ENCODE results near the gene BACE1-AS. TPM values are rescaled to one million over a fixed set of nuclear protein-coding genes. Genes with fewer than 3 reads are reported as not detected.
A peak's percentile ranks its signal among the peaks of the same experiment; 100 is the strongest.

The BACE1-AS gene
- total and polyA plus RNA-seq, 2 of the 8 experiments (the other 6 are each of a cell fraction or from before 2014, with no cell fraction given): 14.9 to 17.4 TPM

- 90 to 100% methylated on average over 3 to 5 of the region's 5 CpGs for WGBS, 2 experiments (ENCODE audit: extremely low coverage in 1 of 2, insufficient coverage in 1 of 2, insufficient read length in 1 of 2, insufficient replicate concordance in 2 of 2, low coverage in 1 of 2, low lambda C conversion rate in 2 of 2, missing lambda C conversion rate in 1 of 2)
- Histone ChIP-seq H3K9me3 (ENCODE audit: insufficient read depth in 2 of 2, low read depth in 1 of 2, low read length in 1 of 2) (no peaks in the 10 kb centered on the region), H3K23me2 (ENCODE audit: low read depth, low read length) (no peaks in the 10 kb centered on the region), H2BK20ac (ENCODE audit: low read length) (no peak overlapping the region), H3K27ac (ENCODE audit: low read depth, low read length) (no peak overlapping the region), H4K8ac (ENCODE audit: extremely low read depth, insufficient read depth, low read length) (no peak overlapping the region; the same call in 1 of the 2 replicates), H3K27me3 (replicated peaks in 1 of 4; ENCODE audit: control insufficient read depth in 3 of 4, extremely low read depth in 1 of 4, insufficient read depth in 3 of 4, low read length in 3 of 4) (no peaks in the 10 kb centered on the region), H2BK15ac (ENCODE audit: low read length) (0 out of 2 replicates have a peak overlapping the region, but pooled peaks have one; percentile 46), H3K18ac (ENCODE audit: extremely low read depth, low read length) (no peak overlapping the region), H2BK12ac (ENCODE audit: low read depth, low read length) (no peak overlapping the region), H3K23ac (ENCODE audit: insufficient read length) (no peak overlapping the region), H3K36me3 (ENCODE audit: control insufficient read depth in 2 of 4, insufficient read depth in 4 of 4, low read length in 3 of 4) (no peaks in the 10 kb centered on the region), H4K20me1 (replicated peaks in 1 of 2; ENCODE audit: control insufficient read depth in 1 of 2, insufficient read depth in 2 of 2, low read length in 2 of 2) (no peaks in the 10 kb centered on the region), H3K56ac (replicated peaks; ENCODE audit: insufficient read length, low read depth, low read length) (no peak overlapping the region), H3K79me1 (ENCODE audit: low read depth, low read length) (no peaks in the 10 kb centered on the region), H3K79me2 (ENCODE audit: control insufficient read depth in 1 of 2, insufficient read depth in 2 of 2, low read length in 2 of 2) (no peaks in the 10 kb centered on the region), H3K9ac (replicated peaks in 1 of 4; ENCODE audit: extremely low read depth in 1 of 4, low read depth in 3 of 4, low read length in 3 of 4) (no peak overlapping the region), H3K14ac (ENCODE audit: insufficient read length) (no peak overlapping the region), H2AFZ (ENCODE audit: low read length) (no peak overlapping the region), H3K4me3 (ENCODE audit: extremely low read depth in 1 of 4, insufficient read depth in 2 of 4, low read depth in 3 of 4, low read length in 4 of 4) (no peak overlapping the region), H3K4ac (replicated peaks; ENCODE audit: insufficient read length, low read depth, low read length) (no peak overlapping the region), H2BK120ac (replicated peaks; ENCODE audit: low read depth, low read length) (no peak overlapping the region), H4K91ac (replicated peaks; ENCODE audit: insufficient read length, low read length) (no peak overlapping the region), H3K4me2 (ENCODE audit: insufficient read depth in 1 of 2, low read depth in 2 of 2, low read length in 2 of 2) (no peak overlapping the region), H2AK5ac (ENCODE audit: low read depth, low read length) (no peak overlapping the region), H4K5ac (ENCODE audit: insufficient read length, low read depth, low read length) (no peak overlapping the region), H3K4me1 (replicated peaks in 1 of 4; ENCODE audit: control insufficient read depth in 3 of 4, insufficient read depth in 4 of 4, low read length in 3 of 4) (peaks cover 7 to 23% (median 15%) of the 10 kb centered on the region in 4 experiments), H2BK5ac (ENCODE audit: low read depth, low read length) (no peak overlapping the region)
- TF ChIP-seq SP2 (IDR thresholded peaks at IDR 0.05; ENCODE audit: low read length) (no peak), CHD2 (IDR thresholded peaks at IDR 0.05; ENCODE audit: low read length) (no peak), CBX8 (IDR thresholded peaks at IDR 0.05; ENCODE audit: borderline replicate concordance, low read depth, low read length) (no peak), JUN (IDR thresholded peaks at IDR 0.05; ENCODE audit: low read depth, low read length) (no peak), MAFK (IDR thresholded peaks at IDR 0.05; ENCODE audit: low read depth, low read length) (no peak)
- CTCF ChIA-PET (ENCODE audit: partially characterized antibody): interaction anchor here (1.1 to 1.7 kb wide), 4 partner anchors 15 to 78 kb away, joined by 3 to 6 read pairs (median 4); partner anchors contain the start of gene BACE1
- DNase-seq (ENCODE audit: low read depth in 1 of 2, low spot score in 2 of 2): no peak
- no peak for FAIRE-seq
- POLR2A ChIA-PET (ENCODE audit: partially characterized antibody): interaction anchor here (1.0 to 1.6 kb wide), 3 partner anchors 9 to 23 kb away, joined by 3 to 6 read pairs (median 4); partner anchors contain the start of gene BACE1
Measured at GRCh38 chr11:117300773-117301172, 9.6 kb downstream of the BACE1-AS start.
